Nephron progenitor cell (in vitro differentiated cells): ENCODE data around the gene PARD3B.
A peak's percentile ranks its signal among the peaks of the same experiment; 100 is the strongest.

Experiments used
- DNase-seq: peaks from one replicate; pipeline ENCODE4 v3.0.0; 2021
- H3K27ac Mint-ChIP-seq: 2 replicates; pipeline ENCODE4 v1.8.0; 2021; ENCODE audit warnings: mild to moderate bottlenecking, moderate library complexity, mixed read lengths
- H3K27me3 Mint-ChIP-seq: 2 replicates; pipeline ENCODE4 v1.8.0; 2021; ENCODE audit warnings: mild to moderate bottlenecking, low read depth, mixed read lengths; ENCODE audit not compliant: poor library complexity
- H3K36me3 Mint-ChIP-seq: 2 replicates; pipeline ENCODE4 v1.8.0; 2021; ENCODE audit warnings: low read depth, mixed read lengths
- H3K4me1 Mint-ChIP-seq: 2 replicates; pipeline ENCODE4 v1.8.0; 2021; ENCODE audit warnings: mixed read lengths
- H3K4me3 Mint-ChIP-seq: 2 replicates; pipeline ENCODE4 v1.8.0; 2021; ENCODE audit warnings: mild to moderate bottlenecking, moderate library complexity, mixed read lengths
- H3K9me3 Mint-ChIP-seq: 2 replicates; pipeline ENCODE4 v1.8.0; 2021; ENCODE audit warnings: mild to moderate bottlenecking, moderate library complexity, mixed read lengths
- CTCF ChIP-seq: fragments of 200-600 bp; sonication (generic); IDR thresholded peaks from 2 replicates; pipeline ENCODE4 v1.5.0; 2021; ENCODE audit warnings: antibody characterized with exemption

Gene PARD3B

GRCh38 chr2:205614965-205615364 lies 1069.7 kb downstream of the PARD3B start:
- Mint-ChIP-seq H3K9me3 (peaks cover 4% of the 10 kb centered on the region), H3K4me3 (no peak overlapping the region), H3K36me3 (no peaks in the 10 kb centered on the region), H3K4me1 (peaks cover 90% of the 10 kb centered on the region), H3K27ac (no peak overlapping the region), H3K27me3 (no peaks in the 10 kb centered on the region)
- no peak for TF ChIP-seq CTCF
- no peak for DNase-seq

GRCh38 chr2:205617905-205618304 lies 1072.6 kb downstream of the PARD3B start:
- Mint-ChIP-seq H3K4me1 (peaks cover 75% of the 10 kb centered on the region), H3K27me3 (peaks cover 3% of the 10 kb centered on the region), H3K36me3 (peaks cover 10% of the 10 kb centered on the region), H3K9me3 (peaks cover 5% of the 10 kb centered on the region), H3K4me3 (no peak overlapping the region), H3K27ac (peak overlapping the region; percentile 12)
- TF ChIP-seq CTCF: no peak
- no peak for DNase-seq

- Mint-ChIP-seq H3K36me3 (peaks cover 18% of the 10 kb centered on the region), H3K4me1 (peaks cover 77% of the 10 kb centered on the region), H3K9me3 (peaks cover 21% of the 10 kb centered on the region), H3K27ac (no peak overlapping the region), H3K4me3 (no peak overlapping the region), H3K27me3 (peaks cover 3% of the 10 kb centered on the region)
- DNase-seq: no peak
- no peak for TF ChIP-seq CTCF
Measured at GRCh38 chr2:205619600-205619999, 1074.3 kb downstream of the PARD3B start.

GRCh38 chr2:205627085-205627484 lies 1081.8 kb downstream of the PARD3B start:
- Mint-ChIP-seq H3K4me1 (peaks cover 76% of the 10 kb centered on the region), H3K9me3 (peaks cover 27% of the 10 kb centered on the region), H3K27ac (no peak overlapping the region), H3K36me3 (peaks cover 17% of the 10 kb centered on the region), H3K27me3 (no peaks in the 10 kb centered on the region), H3K4me3 (no peak overlapping the region)
- no peak for TF ChIP-seq CTCF
- DNase-seq: no peak

GRCh38 chr2:205628422-205628821 lies 1083.1 kb downstream of the PARD3B start:
- DNase-seq: no peak
- no peaks in the 10 kb centered on the region for H3K27me3 Mint-ChIP-seq
- H3K4me1 Mint-ChIP-seq: peaks cover 68% of the 10 kb centered on the region
- H3K27ac Mint-ChIP-seq: peak overlapping the region; percentile 83
- no peak overlapping the region for H3K4me3 Mint-ChIP-seq
- H3K36me3 Mint-ChIP-seq: peaks cover 22% of the 10 kb centered on the region
- peaks cover 30% of the 10 kb centered on the region for H3K9me3 Mint-ChIP-seq
- no peak for TF ChIP-seq CTCF

- H3K27ac Mint-ChIP-seq: peak overlapping the region; percentile 95
- peak overlapping the region; percentile 68 for H3K4me3 Mint-ChIP-seq
- TF ChIP-seq CTCF: no peak
- peaks cover 23% of the 10 kb centered on the region for H3K36me3 Mint-ChIP-seq
- DNase-seq: peak; percentile 58
- H3K9me3 Mint-ChIP-seq: peaks cover 26% of the 10 kb centered on the region
- H3K27me3 Mint-ChIP-seq: no peaks in the 10 kb centered on the region
- H3K4me1 Mint-ChIP-seq: peaks cover 60% of the 10 kb centered on the region
Measured at GRCh38 chr2:205629091-205629776, 1084.0 kb downstream of the PARD3B start.
